ENCODE measurements around the gene CSRNP2. TPM values are rescaled to one million over a fixed set of nuclear protein-coding genes. Genes with fewer than 3 reads are reported as not detected.

Gene CSRNP2, protein sequence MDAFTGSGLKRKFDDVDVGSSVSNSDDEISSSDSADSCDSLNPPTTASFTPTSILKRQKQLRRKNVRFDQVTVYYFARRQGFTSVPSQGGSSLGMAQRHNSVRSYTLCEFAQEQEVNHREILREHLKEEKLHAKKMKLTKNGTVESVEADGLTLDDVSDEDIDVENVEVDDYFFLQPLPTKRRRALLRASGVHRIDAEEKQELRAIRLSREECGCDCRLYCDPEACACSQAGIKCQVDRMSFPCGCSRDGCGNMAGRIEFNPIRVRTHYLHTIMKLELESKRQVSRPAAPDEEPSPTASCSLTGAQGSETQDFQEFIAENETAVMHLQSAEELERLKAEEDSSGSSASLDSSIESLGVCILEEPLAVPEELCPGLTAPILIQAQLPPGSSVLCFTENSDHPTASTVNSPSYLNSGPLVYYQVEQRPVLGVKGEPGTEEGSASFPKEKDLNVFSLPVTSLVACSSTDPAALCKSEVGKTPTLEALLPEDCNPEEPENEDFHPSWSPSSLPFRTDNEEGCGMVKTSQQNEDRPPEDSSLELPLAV
- 10 to 100 TPM; 20.7 to 22.5 (median 21.5) TPM for total RNA-seq

DNA sequence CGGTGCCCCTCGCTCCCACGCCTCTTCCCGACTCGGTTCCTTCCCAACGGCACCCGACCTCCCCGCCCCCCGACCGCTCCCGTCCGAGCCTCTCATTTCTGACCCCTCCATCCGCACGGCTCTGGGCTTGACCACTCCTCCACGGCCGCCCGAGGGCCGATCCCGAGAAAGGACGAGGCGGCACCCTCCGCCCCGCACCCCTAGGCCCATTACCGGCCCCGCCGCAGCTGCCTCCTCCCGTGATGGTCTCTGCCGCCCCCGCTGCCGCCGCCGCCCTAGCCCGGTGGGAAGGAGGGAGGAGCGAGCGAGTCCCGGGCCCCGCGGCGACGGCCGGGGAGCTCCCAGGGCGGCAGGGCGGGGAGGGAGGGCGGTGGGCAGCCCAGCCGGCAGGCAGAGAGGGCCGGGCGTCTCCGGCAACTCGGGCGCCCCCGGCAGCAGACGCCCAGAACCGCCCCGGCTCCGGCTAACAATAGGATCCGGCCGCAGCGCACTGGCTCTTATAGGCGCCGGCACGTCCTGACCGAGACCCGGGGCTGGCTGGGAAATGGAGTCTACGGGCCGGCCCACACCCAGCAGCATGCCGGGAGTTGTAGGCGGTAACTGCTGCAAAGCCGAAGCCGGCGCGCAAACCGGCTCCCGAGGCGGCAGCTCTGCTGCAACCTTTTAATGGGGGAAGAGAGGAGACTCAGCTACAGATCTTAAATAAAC lies at the start of gene CSRNP2:
Gene CSRNP2 (minus strand): TSS at position 471 of the 708 bp plus-strand sequence. CDS start 7,035 bp downstream, outside the sequence.
- no peaks in the 10 kb centered on the region for H3K9me3 Mint-ChIP-seq
- peaks cover 9% of the 10 kb centered on the region for H3K36me3 Mint-ChIP-seq (ENCODE audit: insufficient read depth)
- peaks cover 40% of the 10 kb centered on the region for H3K4me1 Mint-ChIP-seq (ENCODE audit: low read depth)
- ATAC-seq (peak; percentile 99 to 100), DNase-seq (peak; percentile 91)
- peak within 1 kb of the TSS; percentile 95 for H3K4me3 Mint-ChIP-seq
- no peaks in the 10 kb centered on the region for H3K27me3 Mint-ChIP-seq (ENCODE audit: low read depth)

DNA sequence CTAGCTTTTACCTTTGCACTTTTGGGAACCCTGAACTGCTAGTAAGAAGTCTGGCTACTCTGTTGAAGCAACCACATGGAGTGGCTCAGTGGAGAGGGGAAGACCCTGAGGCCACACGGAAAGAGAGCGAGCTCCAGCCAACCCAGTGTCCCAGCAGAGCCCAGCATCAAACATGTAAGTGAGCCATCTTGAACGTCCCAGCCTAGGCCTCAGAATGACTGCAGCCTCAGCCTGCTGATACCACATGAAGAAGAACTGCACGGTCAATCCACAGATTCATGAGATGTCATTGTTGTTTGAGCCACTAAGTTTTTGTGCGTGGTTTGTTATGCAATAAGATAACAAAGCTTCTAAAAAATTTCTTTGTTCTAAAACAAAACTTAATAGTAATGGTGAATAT lies 49.3 kb upstream of the CSRNP2 start:
- H3K4me1 Mint-ChIP-seq (ENCODE audit: low read depth): no peaks in the 10 kb centered on the region
- H3K36me3 Mint-ChIP-seq (ENCODE audit: insufficient read depth): peaks cover 1% of the 10 kb centered on the region
- H3K9me3 Mint-ChIP-seq: no peaks in the 10 kb centered on the region
- no peak overlapping the region for H3K4me3 Mint-ChIP-seq
- ATAC-seq (no peak), DNase-seq (no peak)
- H3K27me3 Mint-ChIP-seq (ENCODE audit: low read depth): no peaks in the 10 kb centered on the region

DNA sequence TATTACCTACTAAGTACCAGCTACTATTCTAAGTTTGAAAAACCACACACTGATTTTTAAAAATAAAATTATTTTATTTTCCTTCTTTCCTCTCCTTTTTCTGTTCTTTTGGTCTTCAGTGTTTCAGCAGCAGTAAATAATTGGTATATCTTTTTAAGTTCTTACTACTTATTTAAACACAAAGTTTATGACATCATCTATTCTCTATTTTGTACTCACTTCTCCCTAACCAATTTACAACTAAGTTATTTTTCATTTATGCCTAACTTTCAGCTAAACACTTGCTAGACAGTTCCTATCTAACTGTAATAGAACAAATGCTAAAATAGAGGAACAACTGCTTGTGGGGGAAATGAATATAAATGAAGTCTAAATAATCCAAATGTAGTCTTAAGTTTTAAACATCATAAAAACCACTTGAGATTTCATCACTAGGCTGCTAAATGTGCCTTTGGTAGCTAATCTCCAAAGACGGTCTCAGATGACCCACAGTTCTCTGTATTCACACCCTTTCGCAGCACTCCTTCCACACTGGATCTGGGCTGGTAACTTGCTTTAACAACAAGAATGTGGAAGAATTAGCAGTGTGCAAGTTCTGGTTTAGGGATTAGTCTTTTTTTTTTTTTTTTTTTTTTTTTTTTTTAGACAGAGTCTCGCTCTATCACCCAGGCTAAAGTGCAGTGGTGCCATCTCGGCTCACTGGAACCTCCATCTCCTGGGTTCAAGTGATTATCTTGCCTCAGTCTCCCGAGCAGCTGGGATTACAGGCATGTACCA lies 48.5 kb upstream of the CSRNP2 start:
- Mint-ChIP-seq H3K36me3 (ENCODE audit: insufficient read depth) (peaks cover 1% of the 10 kb centered on the region), H3K4me3 (no peak overlapping the region), H3K27me3 (ENCODE audit: low read depth) (no peaks in the 10 kb centered on the region), H3K4me1 (ENCODE audit: low read depth) (peaks cover 2% of the 10 kb centered on the region), H3K9me3 (no peaks in the 10 kb centered on the region)
- no peak for DNase-seq
- ATAC-seq: no peak

DNA sequence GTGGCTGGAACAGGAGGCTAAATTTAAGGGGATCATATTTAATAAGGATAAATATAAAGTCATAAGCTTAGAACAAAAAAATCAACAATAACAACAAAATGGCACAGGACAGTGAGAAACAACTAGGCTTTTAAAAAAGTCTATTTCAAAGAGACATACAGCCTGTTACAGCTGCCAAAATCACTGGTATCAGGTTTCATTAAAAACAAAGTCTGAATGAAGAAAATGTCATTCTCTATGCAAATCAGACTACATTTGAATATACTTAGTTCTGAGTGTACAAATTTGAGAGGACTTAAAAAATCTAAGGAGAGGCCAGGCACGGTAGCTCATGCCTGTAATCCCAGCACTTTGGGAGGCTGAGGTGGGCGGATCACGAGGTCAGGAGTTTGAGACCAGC lies 45.5 kb upstream of the CSRNP2 start:
- ATAC-seq: no peak
- peaks cover 3% of the 10 kb centered on the region for H3K4me1 Mint-ChIP-seq (ENCODE audit: low read depth)
- no peak for DNase-seq
- no peaks in the 10 kb centered on the region for H3K27me3 Mint-ChIP-seq (ENCODE audit: low read depth)
- no peaks in the 10 kb centered on the region for H3K9me3 Mint-ChIP-seq
- H3K4me3 Mint-ChIP-seq: no peak overlapping the region
- H3K36me3 Mint-ChIP-seq (ENCODE audit: insufficient read depth): peaks cover 10% of the 10 kb centered on the region

DNA sequence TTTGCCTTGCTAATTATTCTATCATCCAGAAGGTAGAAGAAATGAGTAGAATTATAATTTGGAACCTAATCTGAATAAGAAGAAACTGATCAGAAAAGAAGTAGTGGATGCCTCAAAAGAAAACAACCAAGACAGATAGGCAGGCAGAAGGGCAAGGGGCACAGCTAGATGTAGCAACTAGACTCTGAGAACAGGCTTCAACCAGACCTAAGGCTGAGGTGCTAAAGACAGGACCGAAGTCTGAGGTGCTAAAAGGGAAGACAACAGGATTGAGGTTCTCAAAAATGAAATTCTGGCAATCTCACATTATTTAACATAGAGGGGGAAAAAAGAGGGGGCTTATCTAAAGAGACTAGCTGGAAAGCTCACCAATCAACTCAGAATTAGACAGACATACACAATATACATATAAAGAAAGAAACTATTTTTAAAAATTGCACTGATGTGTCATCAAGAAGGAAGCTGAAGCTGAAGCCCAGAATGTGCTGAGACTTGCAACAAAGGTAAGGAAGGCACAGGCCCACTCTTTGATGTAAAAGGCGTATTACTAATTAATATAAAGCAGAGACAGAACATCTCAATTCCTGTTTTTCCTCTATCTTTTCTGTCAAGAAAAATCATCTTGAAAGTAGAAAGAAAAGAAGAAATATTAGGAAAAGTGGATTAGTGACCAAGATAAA lies 43.8 kb upstream of the CSRNP2 start:
- DNase-seq: no peak
- Mint-ChIP-seq H3K4me3 (no peak overlapping the region), H3K27me3 (ENCODE audit: low read depth) (no peaks in the 10 kb centered on the region), H3K9me3 (no peaks in the 10 kb centered on the region), H3K4me1 (ENCODE audit: low read depth) (peaks cover 3% of the 10 kb centered on the region), H3K36me3 (ENCODE audit: insufficient read depth) (peaks cover 12% of the 10 kb centered on the region)
- no peak for ATAC-seq

DNA sequence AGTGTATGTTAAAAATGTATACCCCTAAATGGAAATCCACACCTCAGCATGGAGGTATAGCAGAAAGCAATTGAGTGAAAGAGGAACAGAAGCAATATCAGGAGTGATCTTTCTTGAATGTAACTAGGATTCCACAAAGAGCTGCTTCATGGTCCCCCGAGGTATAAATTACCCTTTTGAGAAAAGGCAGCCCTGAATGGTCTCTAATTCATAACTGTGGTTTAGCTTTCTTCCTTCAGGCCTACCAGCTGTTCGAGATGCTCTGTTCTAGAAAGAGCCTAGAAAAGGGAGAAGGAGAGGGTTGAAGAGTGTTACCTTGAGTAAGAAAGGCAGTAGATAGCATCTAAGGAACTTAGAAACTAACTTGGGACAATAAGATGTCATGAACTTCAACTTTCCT lies 42.9 kb upstream of the CSRNP2 start:
- no peak overlapping the region for H3K4me3 Mint-ChIP-seq
- peaks cover 3% of the 10 kb centered on the region for H3K4me1 Mint-ChIP-seq (ENCODE audit: low read depth)
- H3K9me3 Mint-ChIP-seq: no peaks in the 10 kb centered on the region
- peaks cover 12% of the 10 kb centered on the region for H3K36me3 Mint-ChIP-seq (ENCODE audit: insufficient read depth)
- ATAC-seq (no peak), DNase-seq (no peak)
- no peaks in the 10 kb centered on the region for H3K27me3 Mint-ChIP-seq (ENCODE audit: low read depth)

DNA sequence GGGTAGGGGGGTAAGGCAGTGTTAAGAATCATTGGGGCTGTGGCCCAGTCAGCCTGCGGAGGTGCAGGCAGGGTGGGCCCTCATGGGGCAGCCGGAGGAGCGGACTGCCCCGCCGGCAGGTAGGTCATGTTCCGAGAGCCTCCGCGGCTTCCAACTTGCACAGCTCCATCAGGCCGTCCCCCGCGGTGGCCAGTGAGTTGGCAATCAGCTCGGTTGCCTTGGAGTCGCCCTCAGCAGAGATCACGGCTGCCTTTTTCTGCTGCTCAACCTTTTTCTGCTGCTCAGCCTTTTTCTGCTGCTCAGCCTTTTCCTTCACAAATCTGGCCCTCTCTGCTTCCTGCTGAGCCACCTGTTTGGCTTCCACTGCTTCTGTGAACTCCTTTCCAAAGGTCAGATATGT lies 41.1 kb upstream of the CSRNP2 start:
- H3K4me1 Mint-ChIP-seq (ENCODE audit: low read depth): peaks cover 3% of the 10 kb centered on the region
- H3K4me3 Mint-ChIP-seq: no peak overlapping the region
- peaks cover 15% of the 10 kb centered on the region for H3K36me3 Mint-ChIP-seq (ENCODE audit: insufficient read depth)
- DNase-seq: no peak
- no peaks in the 10 kb centered on the region for H3K9me3 Mint-ChIP-seq
- ATAC-seq: no peak
- H3K27me3 Mint-ChIP-seq (ENCODE audit: low read depth): no peaks in the 10 kb centered on the region

DNA sequence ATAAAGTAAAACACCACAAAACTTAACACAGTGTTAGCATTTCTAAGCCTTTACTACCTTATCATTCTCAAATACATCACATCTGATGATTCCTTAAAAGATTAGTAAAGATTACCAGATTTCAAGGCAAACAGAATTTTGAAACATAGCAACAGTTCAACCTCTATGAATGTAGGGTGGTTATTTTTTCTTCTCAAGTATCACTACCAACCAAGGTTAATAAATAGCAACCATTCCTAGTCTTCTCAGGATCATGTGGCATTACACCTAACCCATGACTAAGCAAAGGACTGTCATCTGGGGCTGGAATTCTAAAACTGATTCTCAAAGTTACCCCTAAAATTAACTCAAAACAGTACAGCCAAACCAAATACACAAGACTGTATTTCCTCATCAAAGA lies 39.4 kb upstream of the CSRNP2 start:
- ATAC-seq: no peak
- H3K4me3 Mint-ChIP-seq: no peak overlapping the region
- H3K27me3 Mint-ChIP-seq (ENCODE audit: low read depth): no peaks in the 10 kb centered on the region
- DNase-seq: no peak
- peaks cover 3% of the 10 kb centered on the region for H3K4me1 Mint-ChIP-seq (ENCODE audit: low read depth)
- H3K9me3 Mint-ChIP-seq: no peaks in the 10 kb centered on the region
- H3K36me3 Mint-ChIP-seq (ENCODE audit: insufficient read depth): peaks cover 15% of the 10 kb centered on the region

DNA sequence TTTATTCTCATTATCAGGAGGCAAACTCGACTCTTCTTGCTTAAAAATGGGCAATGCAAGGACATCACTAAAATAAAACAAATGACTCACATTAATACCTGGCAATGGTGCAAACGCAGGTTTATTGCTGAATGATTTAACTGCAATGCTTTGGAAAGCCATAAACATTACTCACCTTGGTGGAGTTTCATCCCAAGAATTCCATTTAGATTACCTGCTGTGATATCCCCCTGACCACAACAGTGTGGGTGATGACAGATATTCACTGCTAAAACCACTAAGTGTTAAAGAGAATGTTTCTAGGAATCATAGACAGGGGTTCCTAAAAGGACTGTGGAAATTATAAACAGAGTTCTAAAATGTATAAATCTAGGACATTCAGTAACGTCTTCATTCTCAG lies 35.3 kb upstream of the CSRNP2 start:
- DNase-seq: no peak
- no peaks in the 10 kb centered on the region for H3K9me3 Mint-ChIP-seq
- H3K4me1 Mint-ChIP-seq (ENCODE audit: low read depth): no peaks in the 10 kb centered on the region
- H3K4me3 Mint-ChIP-seq: no peak overlapping the region
- no peaks in the 10 kb centered on the region for H3K27me3 Mint-ChIP-seq (ENCODE audit: low read depth)
- ATAC-seq: no peak
- peaks cover 16% of the 10 kb centered on the region for H3K36me3 Mint-ChIP-seq (ENCODE audit: insufficient read depth)

DNA sequence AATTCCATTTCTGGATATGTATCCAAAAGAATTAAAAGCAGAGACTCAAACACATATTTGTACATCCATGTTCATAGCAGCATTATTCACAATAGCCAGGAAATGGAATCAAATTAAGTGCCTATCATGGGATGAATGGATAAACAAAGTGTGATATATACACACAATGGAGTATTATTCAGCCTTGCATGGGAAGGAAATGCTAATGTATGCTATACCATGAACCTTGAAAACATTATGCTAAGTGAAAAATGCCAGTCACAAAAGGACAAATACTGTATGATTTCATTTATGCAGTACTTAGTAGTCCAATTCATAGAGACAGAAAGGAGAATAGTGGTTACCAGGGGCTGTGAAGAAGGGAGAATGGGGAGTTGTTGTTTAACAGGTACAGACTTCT lies 32.1 kb upstream of the CSRNP2 start:
- H3K4me3 Mint-ChIP-seq: no peak overlapping the region
- no peaks in the 10 kb centered on the region for H3K4me1 Mint-ChIP-seq (ENCODE audit: low read depth)
- H3K36me3 Mint-ChIP-seq (ENCODE audit: insufficient read depth): peaks cover 25% of the 10 kb centered on the region
- no peaks in the 10 kb centered on the region for H3K27me3 Mint-ChIP-seq (ENCODE audit: low read depth)
- DNase-seq (no peak), ATAC-seq (no peak)
- H3K9me3 Mint-ChIP-seq: no peaks in the 10 kb centered on the region

DNA sequence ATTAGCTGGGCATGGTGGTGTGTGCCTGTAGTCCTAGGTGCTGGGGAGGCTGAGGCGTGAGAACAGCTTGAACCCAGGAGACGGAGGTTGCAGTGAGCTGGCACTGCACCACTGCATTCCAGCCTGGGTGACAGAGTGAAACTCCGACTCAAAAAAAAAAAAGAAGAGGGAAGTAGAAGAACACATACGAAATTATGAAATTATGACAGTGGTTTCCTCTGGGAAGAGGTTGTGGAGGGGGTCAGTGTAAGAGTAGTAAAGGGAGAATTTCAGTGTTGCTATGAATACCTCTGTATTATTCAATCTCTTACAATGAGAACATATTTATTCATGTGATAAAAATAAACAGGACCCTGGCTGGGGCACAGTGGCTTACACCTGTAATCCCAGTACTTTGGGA lies 24.7 kb upstream of the CSRNP2 start:
- Mint-ChIP-seq H3K9me3 (no peaks in the 10 kb centered on the region), H3K27me3 (ENCODE audit: low read depth) (no peaks in the 10 kb centered on the region), H3K36me3 (ENCODE audit: insufficient read depth) (peaks cover 24% of the 10 kb centered on the region), H3K4me3 (no peak overlapping the region), H3K4me1 (ENCODE audit: low read depth) (no peaks in the 10 kb centered on the region)
- DNase-seq (no peak), ATAC-seq (no peak)

DNA sequence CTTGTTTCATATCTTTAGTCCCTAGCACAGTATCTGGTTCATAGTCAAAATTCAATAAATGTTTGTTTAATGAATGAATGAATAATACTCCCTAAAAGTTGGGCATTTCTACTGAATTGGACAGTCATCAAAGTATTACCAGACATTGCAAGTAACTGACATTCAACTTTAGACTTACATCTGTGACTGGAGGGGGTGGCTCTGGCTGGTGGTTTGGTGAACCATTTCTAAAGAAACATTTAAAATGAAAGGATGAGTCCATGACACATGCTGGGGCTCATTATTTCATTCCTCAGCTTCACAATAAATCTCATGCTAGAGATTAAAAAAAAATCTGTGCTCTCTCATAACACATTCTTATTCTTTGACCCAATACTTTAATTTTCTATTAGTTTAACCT lies 20.6 kb upstream of the CSRNP2 start:
- no peaks in the 10 kb centered on the region for H3K27me3 Mint-ChIP-seq (ENCODE audit: low read depth)
- ATAC-seq (no peak), DNase-seq (no peak)
- H3K9me3 Mint-ChIP-seq: no peaks in the 10 kb centered on the region
- H3K4me1 Mint-ChIP-seq (ENCODE audit: low read depth): no peaks in the 10 kb centered on the region
- peaks cover 32% of the 10 kb centered on the region for H3K36me3 Mint-ChIP-seq (ENCODE audit: insufficient read depth)
- H3K4me3 Mint-ChIP-seq: no peak overlapping the region

DNA sequence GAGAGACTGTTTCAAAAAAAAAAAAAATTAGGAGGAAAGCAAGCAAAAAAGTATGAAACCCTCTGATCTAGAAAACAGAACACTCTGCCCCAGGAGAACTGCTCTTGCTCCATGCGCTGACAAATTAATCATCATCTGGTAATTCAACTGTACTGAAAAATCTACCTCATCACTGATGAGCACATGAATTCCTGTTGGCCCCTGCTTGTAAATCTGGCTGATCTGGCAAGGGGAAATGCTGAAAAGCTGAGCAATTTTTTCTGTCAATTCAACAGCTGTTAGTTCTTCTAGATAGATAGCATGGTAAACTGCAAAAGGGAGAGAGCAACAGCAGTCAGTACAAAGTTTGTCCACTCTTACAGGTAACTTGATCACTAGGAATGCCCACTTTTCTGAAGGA lies 15.2 kb upstream of the CSRNP2 start:
- DNase-seq: no peak
- no peak overlapping the region for H3K4me3 Mint-ChIP-seq
- H3K36me3 Mint-ChIP-seq (ENCODE audit: insufficient read depth): peaks cover 34% of the 10 kb centered on the region
- no peaks in the 10 kb centered on the region for H3K4me1 Mint-ChIP-seq (ENCODE audit: low read depth)
- no peaks in the 10 kb centered on the region for H3K9me3 Mint-ChIP-seq
- H3K27me3 Mint-ChIP-seq (ENCODE audit: low read depth): no peaks in the 10 kb centered on the region
- ATAC-seq: no peak

DNA sequence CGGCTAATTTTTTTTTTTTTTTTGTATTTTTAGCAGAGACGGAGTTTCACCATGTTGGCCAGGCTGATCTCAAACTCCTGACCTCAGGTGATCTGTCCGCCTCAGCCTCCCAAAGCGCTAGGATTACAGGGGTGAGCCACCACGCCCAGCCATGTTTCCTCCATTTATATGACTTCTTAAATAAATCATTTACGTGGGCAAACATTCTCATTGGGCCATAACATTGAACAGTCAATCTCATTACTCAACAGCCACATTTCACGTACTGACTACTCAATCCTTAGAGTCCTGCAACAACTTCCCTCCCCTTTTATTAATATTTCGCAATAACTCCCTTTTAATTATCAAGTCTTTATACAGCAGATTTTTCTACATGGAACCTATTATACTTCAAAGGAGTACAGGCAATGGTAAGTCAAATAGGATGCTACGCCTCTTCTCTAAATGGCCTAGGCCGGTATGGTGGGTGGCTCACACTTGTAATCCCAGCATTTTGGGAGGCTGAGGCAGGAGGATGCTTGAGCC lies 7.4 kb upstream of the CSRNP2 start:
- ATAC-seq: no peak
- H3K4me1 Mint-ChIP-seq (ENCODE audit: low read depth): peaks cover 10% of the 10 kb centered on the region
- no peaks in the 10 kb centered on the region for H3K9me3 Mint-ChIP-seq
- H3K4me3 Mint-ChIP-seq: no peak overlapping the region
- no peaks in the 10 kb centered on the region for H3K27me3 Mint-ChIP-seq (ENCODE audit: low read depth)
- no peak for DNase-seq
- H3K36me3 Mint-ChIP-seq (ENCODE audit: insufficient read depth): peaks cover 9% of the 10 kb centered on the region
